DOHH2 (cell line): ENCODE results near the gene TRPC4AP.

Experiments
- EZH2phosphoT487 ChIP-seq: fragments of 200-600 bp; sonication (generic); IDR thresholded peaks from 2 replicates; pipeline ENCODE4 v1.6.1; 2017; ENCODE audit warnings: borderline replicate concordance, mild to moderate bottlenecking, antibody characterized with exemption, low read length, moderate library complexity, mixed read lengths
- TF ChIP-seq, protein P1 (sequence below): fragments of 200-600 bp; sonication (generic); IDR thresholded peaks from one replicate; pipeline ENCODE4 v1.5.1; 2014; ENCODE audit warnings: antibody characterized with exemption, mild to moderate bottlenecking, low read depth, low read length; ENCODE audit not compliant: poor library complexity, severe bottlenecking

- TF ChIP-seq, protein P1, sequence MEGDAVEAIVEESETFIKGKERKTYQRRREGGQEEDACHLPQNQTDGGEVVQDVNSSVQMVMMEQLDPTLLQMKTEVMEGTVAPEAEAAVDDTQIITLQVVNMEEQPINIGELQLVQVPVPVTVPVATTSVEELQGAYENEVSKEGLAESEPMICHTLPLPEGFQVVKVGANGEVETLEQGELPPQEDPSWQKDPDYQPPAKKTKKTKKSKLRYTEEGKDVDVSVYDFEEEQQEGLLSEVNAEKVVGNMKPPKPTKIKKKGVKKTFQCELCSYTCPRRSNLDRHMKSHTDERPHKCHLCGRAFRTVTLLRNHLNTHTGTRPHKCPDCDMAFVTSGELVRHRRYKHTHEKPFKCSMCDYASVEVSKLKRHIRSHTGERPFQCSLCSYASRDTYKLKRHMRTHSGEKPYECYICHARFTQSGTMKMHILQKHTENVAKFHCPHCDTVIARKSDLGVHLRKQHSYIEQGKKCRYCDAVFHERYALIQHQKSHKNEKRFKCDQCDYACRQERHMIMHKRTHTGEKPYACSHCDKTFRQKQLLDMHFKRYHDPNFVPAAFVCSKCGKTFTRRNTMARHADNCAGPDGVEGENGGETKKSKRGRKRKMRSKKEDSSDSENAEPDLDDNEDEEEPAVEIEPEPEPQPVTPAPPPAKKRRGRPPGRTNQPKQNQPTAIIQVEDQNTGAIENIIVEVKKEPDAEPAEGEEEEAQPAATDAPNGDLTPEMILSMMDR, result no peak
- TF ChIP-seq EZH2phosphoT487, result no peak
Observed at GRCh38 chr20:35017099-35017835, 75.3 kb downstream of the TRPC4AP start.
